ENCODE measurements around the gene SGSM2.
A peak's percentile ranks its signal among the peaks of the same experiment; 100 is the strongest.

Gene SGSM2

GRCh38 chr17:2387086-2388019 lies 50.1 kb downstream of the SGSM2 start:
- DNase-seq: no peak

DNA sequence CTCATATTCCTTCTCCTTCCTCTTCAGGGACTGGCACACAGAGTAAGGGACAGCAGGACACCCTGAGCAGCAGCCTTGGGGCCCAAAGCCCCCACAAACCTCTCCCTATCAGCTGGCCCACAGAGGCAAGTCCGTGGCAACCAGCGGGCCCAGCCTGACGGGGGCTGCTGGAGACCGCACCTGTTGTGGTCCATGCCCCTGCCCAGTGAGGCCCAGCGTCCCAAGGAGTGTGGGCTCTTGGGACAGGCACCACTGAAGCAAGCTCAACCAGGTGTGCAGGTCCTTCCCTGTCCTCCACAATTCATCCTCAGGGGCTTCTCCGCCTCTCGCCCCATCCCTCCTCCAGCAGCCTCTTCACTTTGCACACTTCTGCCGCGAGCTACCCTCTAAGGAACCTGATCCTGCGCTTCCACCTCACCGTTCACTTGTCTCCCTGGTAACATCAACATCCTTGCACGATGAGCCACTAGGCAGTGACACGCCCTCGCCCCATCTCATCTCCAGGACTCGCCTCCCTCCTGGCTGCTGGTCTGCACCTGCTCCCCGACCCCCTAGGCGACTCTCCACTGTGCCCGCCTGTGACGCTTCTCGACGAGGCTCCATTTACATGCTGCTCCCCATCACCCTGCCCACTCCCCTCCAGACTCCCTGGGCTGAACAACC lies 50.9 kb downstream of the SGSM2 start:
- DNase-seq: no peak

DNA sequence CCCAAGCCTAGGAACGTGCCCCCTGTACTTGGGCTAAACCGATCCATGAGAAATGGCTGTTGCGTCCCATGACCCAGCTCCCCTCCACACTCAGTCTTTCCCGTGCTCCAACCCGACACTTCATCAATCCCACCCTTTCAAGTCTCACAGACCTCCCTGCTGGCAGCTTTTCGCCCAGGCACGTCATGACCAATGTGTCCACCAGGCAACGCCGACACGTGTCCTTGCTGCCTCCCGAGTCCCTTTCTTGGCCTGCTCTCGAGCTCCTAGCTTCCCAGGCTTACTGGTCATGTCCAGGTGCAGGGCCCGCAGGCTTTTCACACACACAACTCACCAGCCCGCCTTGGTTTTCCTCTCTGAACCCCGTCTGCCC lies 51.4 kb downstream of the SGSM2 start:
- DNase-seq: no peak

- DNase-seq: no peak
Measured at GRCh38 chr17:2390199-2390836, 53.0 kb downstream of the SGSM2 start.

DNA sequence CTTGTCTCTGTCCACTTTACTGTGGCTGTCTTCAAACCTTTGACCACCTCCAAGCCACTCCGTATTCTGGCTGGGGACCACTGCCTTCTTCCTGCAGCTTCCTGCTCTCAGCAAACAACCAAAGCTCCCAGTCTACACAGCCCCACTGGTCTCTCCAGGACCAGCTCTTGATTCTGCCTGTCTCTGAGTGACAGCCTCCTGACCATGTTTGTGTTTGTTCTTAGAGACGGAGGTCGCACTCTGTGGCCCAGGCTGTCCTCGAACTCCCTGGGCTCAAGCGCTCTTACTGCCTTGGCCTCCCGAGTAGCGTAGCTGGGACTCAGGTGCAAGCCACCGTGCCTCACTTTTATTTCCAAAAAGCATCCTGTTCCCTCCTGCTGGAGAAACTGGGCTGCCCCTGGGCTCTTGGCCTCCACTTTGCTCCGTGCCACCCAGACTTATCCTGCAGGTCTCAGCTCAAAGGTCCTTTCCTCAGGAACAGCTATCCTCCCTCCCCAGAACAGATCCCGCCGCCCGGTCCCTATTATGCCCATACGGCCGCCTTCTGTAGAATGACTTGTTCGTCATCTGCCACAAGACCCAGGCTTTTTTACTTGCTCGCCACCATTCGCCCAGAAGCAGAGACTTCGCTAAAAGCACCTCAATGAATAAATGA lies 54.4 kb downstream of the SGSM2 start:
- DNase-seq: no peak

DNA sequence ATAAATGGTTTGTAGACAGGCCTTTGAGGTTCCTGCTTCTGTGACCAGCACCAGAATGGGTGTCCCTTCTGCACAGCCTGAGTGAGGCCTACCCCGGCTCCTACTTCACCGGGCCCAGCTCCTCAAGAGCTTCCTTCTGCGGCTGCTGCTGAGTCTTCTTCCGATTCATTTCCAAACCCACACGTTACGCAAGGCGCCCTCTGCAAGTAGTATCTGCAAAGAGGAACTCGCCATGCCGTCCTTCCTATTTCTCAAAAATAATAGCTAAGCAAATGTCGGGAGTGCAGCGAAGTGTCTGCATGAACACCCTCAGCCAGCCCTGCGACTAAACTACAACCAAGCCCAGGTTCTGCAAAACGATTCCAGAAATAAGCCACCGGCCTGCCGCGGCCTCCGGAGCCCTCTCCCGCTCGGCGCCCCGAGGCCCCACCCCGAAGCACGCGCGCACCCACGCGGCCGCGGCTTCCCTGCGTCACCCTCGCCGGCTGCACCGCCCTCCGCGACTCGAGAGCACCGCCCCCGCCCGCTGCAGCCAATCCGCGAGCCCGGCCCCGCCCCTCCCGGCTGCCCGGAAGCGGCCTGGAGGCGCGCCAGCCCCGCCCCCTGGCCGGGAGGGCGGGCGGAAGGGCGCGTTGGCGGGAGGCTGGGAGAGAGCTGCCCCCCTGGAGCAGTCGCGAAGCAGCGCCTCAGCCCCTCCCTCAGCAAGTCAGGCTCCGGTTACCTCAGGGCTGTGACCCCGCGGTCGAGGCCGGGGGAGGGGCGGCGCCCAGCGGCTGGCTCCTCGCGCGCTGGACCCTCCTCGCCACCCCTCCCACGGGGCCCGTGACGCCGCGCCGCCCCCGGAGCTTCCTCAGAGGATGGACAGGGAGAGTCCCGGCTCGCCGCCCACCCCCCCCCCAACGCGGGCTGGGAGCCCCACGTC lies 55.2 kb downstream of the SGSM2 start:
- peak; percentile 75 for DNase-seq

- DNase-seq: peak; percentile 72
Measured at GRCh38 chr17:2393174-2393953, 56.1 kb downstream of the SGSM2 start.

GRCh38 chr17:2393954-2394749 lies 56.9 kb downstream of the SGSM2 start:
- no peak for DNase-seq

DNA sequence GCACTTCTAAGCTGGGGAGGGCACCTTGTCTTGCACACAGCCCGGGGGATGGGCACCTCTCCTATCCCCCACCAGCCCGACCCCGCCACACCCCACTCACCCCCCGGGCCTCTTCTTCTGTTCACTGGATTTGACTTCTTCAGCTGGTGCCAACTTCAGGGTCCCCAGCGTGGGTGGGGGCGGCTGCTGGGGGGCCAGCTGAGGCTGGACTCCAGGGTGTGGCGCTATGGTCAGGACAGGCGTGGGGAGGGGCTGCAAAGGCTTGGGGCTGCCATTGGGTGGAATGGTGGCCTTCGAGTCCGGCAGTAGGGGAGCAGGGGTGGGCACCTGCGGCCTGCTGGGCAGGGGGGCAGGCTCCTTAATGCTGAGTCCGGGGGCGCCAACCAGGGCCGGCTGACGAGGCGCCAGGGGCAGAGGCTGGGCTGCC lies 57.5 kb downstream of the SGSM2 start:
- no peak for DNase-seq

DNA sequence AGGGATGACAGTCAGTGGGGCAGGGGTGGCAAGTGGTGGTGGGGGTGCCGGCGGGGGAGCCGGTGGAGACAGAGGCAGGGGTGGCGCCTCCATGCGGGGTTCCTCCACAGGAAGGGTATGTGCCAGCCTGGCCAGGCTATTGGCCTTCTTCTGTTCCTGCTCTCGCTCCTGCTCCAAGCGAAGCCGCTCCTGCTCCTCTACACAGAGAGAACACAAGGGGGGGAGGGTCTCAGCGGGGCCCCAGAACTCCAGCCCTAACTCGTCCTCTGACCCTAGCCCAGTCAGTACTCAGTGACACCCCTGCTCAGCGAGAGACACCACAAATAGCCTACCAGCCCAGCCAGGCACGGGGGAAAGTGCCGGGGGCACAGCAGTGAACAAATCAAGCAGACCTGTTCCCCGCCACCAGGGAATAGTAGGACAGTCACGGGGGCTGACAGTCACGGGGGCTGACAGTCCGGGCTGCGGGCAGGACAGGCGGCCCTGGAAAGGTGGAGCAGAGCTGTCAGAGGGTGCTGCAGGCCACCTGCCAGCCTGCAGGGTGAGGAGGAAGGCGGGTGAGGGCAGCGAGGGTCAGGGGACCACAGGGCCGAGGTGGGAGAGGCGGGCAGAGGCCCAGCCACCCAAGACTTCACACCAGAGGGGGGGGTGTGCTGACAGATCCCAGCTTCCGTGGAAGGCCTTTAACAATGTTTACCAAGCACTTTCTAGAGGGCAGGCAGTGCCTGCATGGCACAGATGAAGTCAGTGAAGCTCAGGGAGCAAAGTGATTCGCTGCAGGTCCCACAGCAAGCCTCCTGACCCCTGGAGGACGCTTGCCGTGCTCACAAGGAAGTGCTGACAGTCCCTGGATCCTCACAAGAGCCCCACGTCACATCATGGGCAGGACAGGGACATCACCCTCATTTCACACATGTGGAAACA lies 58.2 kb downstream of the SGSM2 start:
- no peak for DNase-seq

DNA sequence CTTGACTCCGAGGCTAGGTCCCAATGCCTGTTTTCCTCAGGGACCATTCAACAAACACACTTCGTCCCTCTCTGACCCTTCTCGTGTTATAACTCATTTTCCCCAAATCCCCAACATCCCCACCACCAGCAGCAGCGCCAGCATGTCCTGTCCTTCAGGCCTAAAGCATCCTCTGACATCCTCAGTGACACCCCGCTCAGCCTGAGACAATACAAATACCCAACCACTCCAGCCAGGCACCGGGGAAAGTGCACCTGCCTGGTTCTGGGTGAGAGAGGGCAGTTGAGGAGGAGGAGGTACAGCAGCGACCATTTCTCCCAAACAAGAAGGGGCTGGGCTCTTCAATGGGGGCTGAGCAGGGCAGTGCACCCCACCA lies 58.9 kb downstream of the SGSM2 start:
- DNase-seq: no peak

DNA sequence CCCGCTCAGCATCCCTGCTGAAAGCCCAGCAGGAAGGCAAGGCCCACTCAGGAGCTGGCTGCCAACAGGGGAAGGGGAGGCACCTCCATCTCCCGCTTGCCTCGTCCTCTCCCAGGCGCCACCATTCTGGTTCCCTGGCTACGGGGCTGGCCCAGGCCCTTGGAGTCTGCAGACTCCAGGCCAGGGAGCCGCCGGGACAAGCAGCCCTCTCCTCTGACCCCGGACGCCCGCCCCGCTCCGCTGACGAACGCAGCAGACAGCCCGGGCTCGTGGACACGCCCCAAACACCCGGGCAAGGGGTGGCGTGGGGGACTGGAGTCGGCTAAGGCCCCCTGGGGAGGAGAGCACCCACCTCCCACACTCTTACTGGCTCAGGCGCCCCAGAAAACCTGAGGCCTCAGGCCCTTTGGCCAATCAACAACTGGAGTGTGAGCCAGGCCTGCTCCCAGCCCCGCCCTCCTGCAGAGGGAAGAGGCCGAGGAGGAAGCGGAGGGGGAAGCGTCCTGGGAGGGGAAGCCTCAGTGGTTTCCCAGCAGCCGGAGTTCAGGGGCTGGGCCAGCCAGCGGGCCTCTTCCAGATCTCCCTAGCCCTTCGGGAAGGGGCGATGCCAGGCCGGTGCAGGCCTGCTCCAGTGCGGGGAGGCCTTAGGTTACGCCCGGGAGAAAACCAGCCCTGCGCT lies 59.4 kb downstream of the SGSM2 start:
- DNase-seq: no peak

GRCh38 chr17:2397247-2398171 lies 60.2 kb downstream of the SGSM2 start:
- no peak for DNase-seq

GRCh38 chr17:2398182-2398581 lies 60.9 kb downstream of the SGSM2 start:
- no peak for DNase-seq

DNA sequence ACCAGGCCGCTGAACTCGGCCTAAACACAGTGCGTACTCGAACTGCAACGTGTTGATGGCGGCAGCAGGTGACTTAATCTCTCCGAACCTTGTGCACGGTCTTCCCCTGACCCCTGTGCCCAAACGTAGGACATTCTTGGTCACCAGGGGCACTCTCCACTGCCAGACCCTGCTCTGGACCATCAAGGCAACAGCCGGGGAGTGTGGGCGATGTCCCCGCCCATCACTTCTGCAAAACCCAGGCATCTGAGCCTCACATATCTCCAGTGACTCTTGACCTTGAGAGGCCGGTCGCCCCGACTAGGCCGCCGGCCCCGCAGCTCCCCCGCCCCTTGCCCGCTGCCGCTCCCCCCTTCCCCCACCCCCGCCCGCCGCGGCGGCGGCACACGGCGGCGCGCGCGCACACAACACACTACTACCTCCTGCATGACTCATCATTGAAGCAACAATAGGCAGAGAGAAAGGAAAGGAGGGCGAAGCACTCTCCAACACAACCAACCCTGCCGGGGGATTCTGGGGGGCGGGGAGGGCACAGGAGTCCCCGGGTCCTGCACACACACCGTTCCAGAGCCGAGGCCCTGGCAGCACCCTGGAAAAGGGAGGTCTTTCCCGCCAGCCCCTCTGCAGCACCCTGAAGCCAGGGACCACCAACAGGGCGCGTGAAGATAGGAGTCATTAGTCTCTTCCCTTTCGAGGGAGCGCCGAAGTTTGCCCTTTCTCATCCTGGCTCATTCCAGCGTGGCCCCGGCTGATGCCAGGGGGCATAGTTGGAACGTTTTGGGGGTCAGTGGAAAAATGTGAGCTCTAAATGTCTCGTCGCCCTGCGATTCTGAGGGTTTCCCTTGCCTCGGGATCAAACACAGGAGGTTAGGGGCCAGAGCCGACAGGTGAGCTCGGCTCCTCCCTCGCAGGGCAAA lies 61.6 kb downstream of the SGSM2 start:
- DNase-seq: no peak
